ENCODE results near the gene ANKRD55.

DNA sequence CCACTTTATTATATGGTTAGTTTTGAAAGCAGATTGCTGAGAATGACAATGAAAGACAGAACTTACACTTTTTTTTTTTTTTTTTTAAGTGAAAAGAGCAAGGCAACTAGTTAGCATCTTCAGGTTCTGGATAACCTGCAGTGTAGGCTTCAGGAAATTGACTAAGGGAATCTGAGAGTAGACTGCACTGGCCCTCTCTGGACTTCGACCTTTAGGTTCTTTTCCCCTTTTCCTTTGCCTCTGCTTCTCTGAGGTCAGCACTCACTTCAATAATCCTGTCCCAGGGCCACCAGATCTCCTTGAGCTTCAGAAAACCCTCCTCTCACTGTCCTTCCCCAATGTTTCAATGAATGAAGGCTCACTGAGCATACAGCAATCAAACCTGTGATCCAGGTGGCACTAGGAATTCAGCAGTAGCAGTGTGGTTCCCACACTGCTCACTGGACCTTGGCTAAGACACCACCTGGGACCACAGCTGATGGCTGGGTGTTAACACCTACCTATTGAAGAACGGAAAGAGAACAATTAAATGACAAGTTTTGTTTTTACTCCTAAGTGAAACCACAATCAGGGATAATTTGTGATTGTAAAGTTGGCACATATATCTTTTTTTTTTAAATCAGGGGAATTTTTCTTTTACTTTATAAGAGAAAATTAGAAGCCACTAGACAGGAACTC, 152.6 kb downstream of the ANKRD55 start:
- no peak for TF ChIP-seq EZH2 (IDR thresholded peaks at IDR 0.05; ENCODE audit: low read length, unreplicated experiment)
- TF ChIP-seq, protein P1, sequence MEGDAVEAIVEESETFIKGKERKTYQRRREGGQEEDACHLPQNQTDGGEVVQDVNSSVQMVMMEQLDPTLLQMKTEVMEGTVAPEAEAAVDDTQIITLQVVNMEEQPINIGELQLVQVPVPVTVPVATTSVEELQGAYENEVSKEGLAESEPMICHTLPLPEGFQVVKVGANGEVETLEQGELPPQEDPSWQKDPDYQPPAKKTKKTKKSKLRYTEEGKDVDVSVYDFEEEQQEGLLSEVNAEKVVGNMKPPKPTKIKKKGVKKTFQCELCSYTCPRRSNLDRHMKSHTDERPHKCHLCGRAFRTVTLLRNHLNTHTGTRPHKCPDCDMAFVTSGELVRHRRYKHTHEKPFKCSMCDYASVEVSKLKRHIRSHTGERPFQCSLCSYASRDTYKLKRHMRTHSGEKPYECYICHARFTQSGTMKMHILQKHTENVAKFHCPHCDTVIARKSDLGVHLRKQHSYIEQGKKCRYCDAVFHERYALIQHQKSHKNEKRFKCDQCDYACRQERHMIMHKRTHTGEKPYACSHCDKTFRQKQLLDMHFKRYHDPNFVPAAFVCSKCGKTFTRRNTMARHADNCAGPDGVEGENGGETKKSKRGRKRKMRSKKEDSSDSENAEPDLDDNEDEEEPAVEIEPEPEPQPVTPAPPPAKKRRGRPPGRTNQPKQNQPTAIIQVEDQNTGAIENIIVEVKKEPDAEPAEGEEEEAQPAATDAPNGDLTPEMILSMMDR (conservative IDR thresholded peaks at IDR 0.05; ENCODE audit: low read depth, low read length), result no peak
